ENCODE measurements around the gene ITGAV.
"Not testable (repeated sequence)": the region's sequence is repeated elsewhere in the genome, so short reads cannot be mapped to it uniquely, and the experiment has no call there.

ITGAV gene

DNA sequence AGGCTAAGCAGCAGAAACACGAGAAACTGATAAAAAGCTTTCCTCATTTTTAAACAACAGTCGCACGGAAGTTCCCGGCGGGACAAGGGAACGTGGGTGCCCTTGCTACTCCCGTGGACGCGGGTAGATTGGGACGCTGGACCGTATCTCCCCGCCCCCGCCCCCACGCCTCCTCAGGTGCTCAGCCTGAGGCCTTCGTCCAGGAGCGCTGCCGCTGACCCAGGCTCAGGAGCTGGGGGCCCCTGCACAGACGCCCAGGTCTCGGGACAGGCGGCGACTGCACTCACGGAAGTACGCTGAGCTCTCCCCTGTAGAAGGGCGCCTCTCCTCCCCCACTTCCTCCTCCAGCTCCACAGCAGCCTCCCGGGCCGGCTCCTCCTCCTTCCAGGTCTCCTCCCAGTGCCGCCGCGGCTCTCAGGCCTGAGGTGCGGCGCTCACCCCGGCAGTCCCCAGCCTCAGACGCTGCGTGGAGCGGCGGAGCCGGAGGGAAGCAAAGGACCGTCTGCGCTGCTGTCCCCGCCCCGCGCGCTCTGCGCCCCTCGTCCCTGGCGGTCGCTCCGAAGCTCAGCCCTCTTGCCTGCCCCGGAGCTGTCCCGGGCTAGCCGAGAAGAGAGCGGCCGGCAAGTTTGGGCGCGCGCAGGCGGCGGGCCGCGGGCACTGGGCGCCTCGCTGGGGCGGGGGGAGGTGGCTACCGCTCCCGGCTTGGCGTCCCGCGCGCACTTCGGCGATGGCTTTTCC, at the start of gene ITGAV:
Gene ITGAV, plus strand, starts transcription at position 445 of the 738 bp plus-strand sequence. Its CDS starts 283 bp downstream, at position 728.
- DNase-seq: peak; percentile 97
- in situ Hi-C loops (cut with MboI; ENCODE audit: low pct_unique_long_range_greater_than_20kb, low sequenced_read_pairs): no loop called here

DNA sequence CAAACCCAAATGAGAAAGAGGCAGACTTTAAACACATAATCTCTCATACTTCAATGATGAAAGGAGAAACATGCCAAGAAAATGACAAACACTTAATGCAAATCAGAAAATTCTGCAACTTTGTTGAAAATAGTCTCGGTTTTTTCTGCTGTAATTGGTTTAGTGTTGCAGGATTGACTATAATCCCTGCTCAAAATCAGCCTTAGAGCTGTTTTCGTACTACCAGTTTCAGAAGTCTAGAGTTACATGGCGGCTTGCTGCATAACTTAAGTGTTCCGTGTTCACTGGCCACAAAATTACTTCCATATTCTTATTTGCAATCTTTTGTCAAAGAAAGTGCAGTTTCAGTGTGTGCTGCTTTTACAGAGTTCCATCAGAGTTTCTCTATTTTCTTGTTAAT, 48.9 kb upstream of the ITGAV start:
- no peak for DNase-seq
- in situ Hi-C loops (cut with MboI; ENCODE audit: low pct_unique_long_range_greater_than_20kb, low sequenced_read_pairs): no loop called here

DNA sequence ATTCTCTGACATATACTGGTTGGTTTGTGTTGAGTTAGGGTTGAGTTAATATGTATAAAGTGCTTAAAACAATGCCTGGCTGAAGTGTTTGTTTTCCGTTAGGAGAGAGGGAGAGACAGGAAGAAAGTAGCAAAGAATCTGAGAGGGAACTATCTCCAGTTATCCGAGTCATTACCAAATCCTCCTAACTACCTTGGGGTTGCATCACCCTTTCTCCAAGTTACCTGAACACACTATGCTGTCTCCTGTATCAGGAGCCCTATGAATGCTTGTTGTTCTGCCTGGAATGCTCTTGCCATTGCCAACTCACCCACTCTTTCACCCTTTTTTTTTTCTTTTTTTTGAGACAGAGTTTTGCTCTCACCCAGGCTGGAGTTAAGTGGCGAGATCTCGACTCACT, 47.9 kb upstream of the ITGAV start:
- DNase-seq: no peak
- in situ Hi-C loops (cut with MboI; ENCODE audit: low pct_unique_long_range_greater_than_20kb, low sequenced_read_pairs): no loop called here

DNA sequence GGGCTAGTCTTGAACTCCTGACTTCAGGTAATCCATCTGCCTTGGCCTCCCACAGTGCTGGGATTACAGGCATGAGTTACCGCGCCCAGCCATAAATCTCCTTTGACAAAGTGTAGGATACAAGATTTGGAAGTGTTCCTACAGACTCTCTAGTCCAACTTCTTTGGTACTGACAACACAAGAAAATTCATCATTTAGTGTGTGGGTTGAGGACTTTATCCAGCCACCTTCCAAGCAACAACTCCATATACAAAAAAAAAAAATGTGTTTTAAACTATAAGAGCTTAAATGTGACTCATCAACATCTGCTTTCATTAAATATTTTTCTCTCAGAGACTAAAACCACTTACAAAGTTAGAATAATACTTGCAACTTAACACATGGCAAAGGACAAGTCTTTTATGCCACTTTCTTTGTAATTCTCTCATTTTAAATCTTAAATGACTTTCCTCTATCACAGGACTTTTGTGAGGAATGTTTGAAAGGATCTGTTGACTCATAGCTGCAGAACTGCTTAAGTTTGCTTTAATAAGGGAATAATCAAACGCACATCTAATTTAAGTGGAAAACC, 46.2 kb upstream of the ITGAV start:
- no peak for DNase-seq
- in situ Hi-C loops (cut with MboI; ENCODE audit: low pct_unique_long_range_greater_than_20kb, low sequenced_read_pairs): no loop called here

DNA sequence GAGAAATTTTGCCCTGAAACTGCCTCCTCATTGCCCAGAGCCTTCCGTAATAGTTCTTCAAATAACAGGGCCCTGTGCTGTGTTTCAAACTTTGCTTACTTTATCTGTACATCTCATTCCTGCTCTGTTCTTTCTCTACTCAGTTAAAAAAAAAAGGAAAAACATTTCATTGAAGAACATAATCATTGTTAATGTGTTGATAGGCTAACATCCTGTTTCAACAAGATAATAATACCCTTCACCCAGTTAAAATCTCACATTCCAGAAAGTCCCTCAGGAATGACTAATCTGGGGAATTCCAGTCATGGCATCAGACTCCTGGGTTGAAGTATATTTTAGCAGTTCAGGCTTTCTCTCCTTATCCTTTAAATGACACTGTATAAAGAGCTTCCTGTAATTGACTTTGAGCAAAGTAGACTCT, 45.6 kb upstream of the ITGAV start:
- in situ Hi-C loops (cut with MboI; ENCODE audit: low pct_unique_long_range_greater_than_20kb, low sequenced_read_pairs): no loop called here
- no peak for DNase-seq

- in situ Hi-C loops (cut with MboI; ENCODE audit: low pct_unique_long_range_greater_than_20kb, low sequenced_read_pairs): no loop called here
Observed at GRCh38 chr2:186546846-186547245, 43.0 kb upstream of the ITGAV start.

GRCh38 chr2:186551323-186552050, 38.4 kb upstream of the ITGAV start:
- in situ Hi-C loops (cut with MboI; ENCODE audit: low pct_unique_long_range_greater_than_20kb, low sequenced_read_pairs): no loop called here
- DNase-seq: no peak

More at GRCh38 chr2:186546846-186547245, 43.0 kb upstream of the ITGAV start:
- no peak for DNase-seq

DNA sequence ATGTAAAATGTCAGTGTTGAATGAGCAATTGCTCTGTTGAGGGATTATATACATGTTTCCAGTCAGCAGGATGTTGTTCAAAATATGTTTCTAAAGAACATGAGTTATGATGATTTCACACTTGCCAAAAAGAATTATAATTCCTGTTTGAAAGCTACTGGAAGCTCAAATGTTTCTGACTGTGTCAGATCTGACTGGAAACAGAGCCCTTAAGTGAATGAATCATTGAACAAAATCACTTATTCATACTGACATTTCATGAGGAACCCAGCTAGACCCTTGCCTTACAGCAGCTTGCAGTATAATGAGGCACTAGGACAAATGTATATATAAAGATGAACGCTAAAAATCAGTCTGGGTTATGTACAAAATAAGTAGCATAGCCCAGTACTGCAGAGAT, 35.4 kb upstream of the ITGAV start:
- no peak for DNase-seq
- in situ Hi-C loops (cut with MboI; ENCODE audit: low pct_unique_long_range_greater_than_20kb, low sequenced_read_pairs): no loop called here

DNA sequence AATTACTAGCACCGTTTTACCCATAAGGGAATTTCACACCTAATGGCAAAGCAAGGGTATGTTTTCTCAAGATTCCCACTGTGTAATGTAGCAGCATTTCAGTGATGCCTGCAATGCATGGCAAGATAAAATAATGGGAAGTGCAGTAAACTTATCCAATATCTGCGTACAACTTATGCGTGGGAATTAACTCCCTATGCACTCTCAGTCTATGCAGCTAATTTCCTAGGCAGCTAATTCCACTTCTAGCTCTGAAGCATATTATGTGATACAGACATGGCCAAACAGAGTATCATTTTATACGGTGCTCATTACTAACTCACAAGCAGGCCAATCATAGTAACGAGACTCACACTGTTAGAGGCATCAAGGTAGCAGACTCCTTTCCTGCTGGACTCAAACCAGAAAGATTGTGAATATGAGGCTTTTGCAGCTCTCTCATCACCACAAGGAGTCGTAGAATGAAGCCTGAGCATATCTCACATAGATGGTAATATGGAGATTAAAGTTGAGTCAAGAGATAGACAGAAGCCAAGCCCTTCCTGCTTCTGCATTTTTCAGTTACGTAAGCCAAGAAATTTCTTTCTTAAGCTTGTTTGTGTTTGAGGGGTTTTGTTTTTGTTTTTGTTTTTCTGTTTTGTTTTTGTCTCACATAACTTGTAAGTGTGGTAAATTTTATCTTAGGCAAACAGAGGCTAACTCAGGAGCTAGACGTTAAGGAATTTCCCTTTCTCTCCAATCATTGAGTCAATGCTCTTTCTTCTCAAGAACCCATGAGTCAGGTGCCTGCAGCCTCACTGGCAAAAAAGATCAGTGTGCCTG, 34.8 kb upstream of the ITGAV start:
- no peak for DNase-seq
- in situ Hi-C loops (cut with MboI; ENCODE audit: low pct_unique_long_range_greater_than_20kb, low sequenced_read_pairs): no loop called here

GRCh38 chr2:186558512-186559276, 31.2 kb upstream of the ITGAV start:
- in situ Hi-C loops (cut with MboI; ENCODE audit: low pct_unique_long_range_greater_than_20kb, low sequenced_read_pairs): no loop called here
- DNase-seq: no peak

DNA sequence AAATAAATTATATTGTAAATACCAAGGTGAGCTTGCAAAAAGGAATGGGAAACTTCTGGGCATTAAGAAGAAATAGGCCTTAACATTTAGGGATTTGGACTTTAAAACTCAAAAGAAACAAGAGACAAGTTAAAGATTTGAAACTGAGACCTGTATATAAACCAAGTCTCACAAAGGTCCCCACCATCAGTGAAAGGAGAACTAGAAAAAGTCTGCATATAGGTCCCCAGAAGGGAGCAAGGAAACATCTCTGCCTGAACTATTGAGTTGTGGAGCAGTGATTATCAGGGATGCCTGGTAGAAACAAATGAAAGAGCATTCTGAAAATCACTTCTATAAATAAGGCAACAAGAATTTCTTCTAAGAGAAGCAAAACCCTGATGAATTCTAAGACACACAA, 30.5 kb upstream of the ITGAV start:
- no peak for DNase-seq
- in situ Hi-C loops (cut with MboI; ENCODE audit: low pct_unique_long_range_greater_than_20kb, low sequenced_read_pairs): no loop called here

DNA sequence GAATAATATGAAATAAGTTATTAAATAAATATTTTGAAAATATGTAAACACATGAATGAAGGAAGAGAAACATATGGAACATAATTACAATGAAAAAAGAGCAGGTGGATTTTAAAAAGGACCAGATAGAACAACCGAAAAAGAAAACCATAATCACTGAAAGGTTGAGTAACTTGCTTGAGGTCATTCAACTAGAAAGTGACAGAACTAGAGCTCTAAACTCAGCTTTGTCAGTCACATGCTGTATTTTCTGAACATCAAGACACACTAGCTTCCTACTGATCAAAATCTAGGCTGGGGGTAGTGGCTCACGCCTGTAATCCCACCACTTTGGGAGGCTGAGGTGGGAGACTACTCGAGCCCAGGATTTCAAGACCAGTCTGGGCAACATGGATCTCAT, 30.0 kb upstream of the ITGAV start:
- in situ Hi-C loops (cut with MboI; ENCODE audit: low pct_unique_long_range_greater_than_20kb, low sequenced_read_pairs): no loop called here
- no peak for DNase-seq

GRCh38 chr2:186560254-186560653, 29.6 kb upstream of the ITGAV start:
- DNase-seq: no peak
- in situ Hi-C loops (cut with MboI; ENCODE audit: low pct_unique_long_range_greater_than_20kb, low sequenced_read_pairs): no loop called here

DNA sequence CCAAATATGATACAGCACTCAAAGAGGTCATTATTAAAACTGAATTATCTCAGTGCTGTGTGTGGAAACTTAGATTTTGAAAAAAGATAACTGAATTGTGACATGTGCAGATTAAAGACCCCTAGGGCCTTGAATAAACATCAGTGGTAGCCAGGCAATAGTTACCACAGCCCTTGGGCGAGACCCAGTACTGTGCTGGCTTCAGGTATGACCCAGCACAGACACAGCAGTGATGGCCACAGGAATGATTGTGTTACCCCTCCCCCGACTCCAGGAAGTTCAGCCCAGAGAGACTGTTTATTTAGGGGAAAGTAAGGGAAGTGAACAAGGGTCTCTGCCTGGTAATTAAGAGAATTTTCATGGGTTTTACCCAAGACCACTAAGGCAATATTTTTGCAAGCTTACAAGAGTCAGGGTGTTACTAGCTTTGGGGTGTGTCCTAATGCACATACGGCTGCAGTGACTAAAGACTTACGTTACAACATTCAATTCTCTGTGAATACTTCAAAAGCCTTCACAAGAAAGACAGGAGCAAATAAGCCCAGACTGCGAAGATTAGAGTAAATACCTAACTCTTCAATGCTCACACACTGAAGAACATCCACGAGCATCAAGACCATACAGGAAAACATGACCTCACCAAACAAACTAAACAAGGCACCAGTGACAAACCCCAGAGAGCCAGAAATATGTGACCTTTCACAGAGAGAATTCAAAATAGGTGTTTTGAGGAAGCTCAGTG, 28.2 kb upstream of the ITGAV start:
- no peak for DNase-seq
- in situ Hi-C loops (cut with MboI; ENCODE audit: low pct_unique_long_range_greater_than_20kb, low sequenced_read_pairs): no loop called here

DNA sequence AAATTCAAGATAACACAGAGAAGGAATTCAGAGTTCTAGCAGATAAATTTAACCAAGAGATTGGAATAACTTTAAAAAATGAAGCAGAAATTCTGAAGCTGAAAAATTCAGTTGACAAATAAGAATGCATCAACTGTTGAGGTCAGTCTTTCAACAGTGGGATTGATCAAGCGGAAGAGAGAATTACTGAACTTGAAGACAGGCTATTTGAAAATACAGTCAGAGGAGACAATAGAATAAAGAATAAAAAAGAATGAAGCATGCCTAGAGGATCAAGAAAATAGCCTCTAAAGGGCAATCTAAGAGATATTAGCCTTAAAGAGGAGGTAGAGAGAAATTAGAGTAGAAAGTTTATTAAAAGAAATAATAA, 27.7 kb upstream of the ITGAV start:
- DNase-seq: no peak
- in situ Hi-C loops (cut with MboI; ENCODE audit: low pct_unique_long_range_greater_than_20kb, low sequenced_read_pairs): no loop called here

DNA sequence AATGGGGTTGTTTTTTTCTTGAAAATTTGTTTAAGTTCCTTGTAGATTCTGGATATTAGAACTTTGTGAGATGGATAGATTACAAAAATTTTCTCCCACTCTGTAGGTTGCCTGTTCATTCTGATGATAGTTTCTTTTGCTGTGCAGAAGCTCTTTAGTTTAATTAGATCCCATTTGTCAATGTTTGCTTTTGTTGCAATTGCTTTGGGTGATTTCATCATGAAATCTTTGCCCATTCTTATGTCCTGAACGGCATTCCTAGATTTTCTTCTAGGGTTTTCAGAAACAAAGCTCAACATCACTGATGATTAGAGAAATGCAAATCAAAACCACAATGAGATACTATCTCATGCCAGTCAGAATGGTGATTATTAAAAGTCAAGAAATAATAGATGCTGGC, 21.3 kb upstream of the ITGAV start:
- in situ Hi-C loops (cut with MboI; ENCODE audit: low pct_unique_long_range_greater_than_20kb, low sequenced_read_pairs); DNase-seq: not testable (repeated sequence)

GRCh38 chr2:186569127-186569526, 20.7 kb upstream of the ITGAV start:
- in situ Hi-C loops (cut with MboI; ENCODE audit: low pct_unique_long_range_greater_than_20kb, low sequenced_read_pairs); DNase-seq: not testable (repeated sequence)

GRCh38 chr2:186569897-186570296, 20.0 kb upstream of the ITGAV start:
- in situ Hi-C loops (cut with MboI; ENCODE audit: low pct_unique_long_range_greater_than_20kb, low sequenced_read_pairs): no loop called here
- peak; percentile 37 for DNase-seq
